ENCODE measurements around the gene HES5.

DNA sequence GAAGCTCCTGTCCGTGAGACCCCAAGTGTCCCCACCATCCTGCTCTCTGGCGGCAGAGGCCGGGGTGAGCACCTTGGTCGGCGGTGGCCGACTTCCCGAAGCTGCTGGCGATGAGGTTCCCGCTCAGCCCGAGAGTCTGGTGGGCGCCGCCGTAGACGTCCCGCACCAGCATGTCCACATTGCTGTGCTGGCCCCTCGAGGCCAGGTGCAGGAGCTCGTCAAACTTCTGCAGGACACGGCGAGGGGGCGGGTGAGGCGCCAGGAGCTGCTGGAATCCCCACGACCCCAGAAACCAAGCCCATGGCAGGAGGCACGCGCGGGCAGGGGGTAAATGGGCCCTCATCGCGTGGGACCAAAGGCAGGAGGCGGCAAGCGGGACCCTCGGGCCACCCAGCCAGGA lies 10.3 kb downstream of the HES5 start:
- TF ChIP-seq, protein P1, sequence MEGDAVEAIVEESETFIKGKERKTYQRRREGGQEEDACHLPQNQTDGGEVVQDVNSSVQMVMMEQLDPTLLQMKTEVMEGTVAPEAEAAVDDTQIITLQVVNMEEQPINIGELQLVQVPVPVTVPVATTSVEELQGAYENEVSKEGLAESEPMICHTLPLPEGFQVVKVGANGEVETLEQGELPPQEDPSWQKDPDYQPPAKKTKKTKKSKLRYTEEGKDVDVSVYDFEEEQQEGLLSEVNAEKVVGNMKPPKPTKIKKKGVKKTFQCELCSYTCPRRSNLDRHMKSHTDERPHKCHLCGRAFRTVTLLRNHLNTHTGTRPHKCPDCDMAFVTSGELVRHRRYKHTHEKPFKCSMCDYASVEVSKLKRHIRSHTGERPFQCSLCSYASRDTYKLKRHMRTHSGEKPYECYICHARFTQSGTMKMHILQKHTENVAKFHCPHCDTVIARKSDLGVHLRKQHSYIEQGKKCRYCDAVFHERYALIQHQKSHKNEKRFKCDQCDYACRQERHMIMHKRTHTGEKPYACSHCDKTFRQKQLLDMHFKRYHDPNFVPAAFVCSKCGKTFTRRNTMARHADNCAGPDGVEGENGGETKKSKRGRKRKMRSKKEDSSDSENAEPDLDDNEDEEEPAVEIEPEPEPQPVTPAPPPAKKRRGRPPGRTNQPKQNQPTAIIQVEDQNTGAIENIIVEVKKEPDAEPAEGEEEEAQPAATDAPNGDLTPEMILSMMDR (conservative IDR thresholded peaks at IDR 0.05 in 1 of 2, IDR thresholded peaks at IDR 0.05 in 1 of 2; ENCODE audit: low read depth in 1 of 2, low read length in 2 of 2) = no peak
- no peak for TF ChIP-seq EZH2 (IDR thresholded peaks at IDR 0.05; ENCODE audit: low read length, missing control alignments)

Data from fibroblast of lung (primary cell).